Mesenchymal stem cell (in vitro differentiated cells and primary cell): Measurements from ENCODE around the gene PABPN1.
A peak's percentile ranks its signal among the peaks of the same experiment; 100 is the strongest.

Source experiments
- DNase-seq: peaks from one replicate; pipeline ENCODE4 v3.0.0-alpha.2; 2013
- H2AFZ ChIP-seq: one replicate; pipeline ENCODE4 v1.6.1; 2013; ENCODE audit warnings: low read depth, mild to moderate bottlenecking, control low read depth, inconsistent platforms, low read length, moderate library complexity
- H2AK5ac ChIP-seq: 2 replicates; pipeline ENCODE4 v1.6.1; 2013; ENCODE audit warnings: low read length, moderate library complexity, mild to moderate bottlenecking, inconsistent platforms; ENCODE audit not compliant: severe bottlenecking
- H2BK120ac ChIP-seq: one replicate; pipeline ENCODE4 v1.6.1; 2013; ENCODE audit warnings: low read depth, mild to moderate bottlenecking, inconsistent platforms, low read length, moderate library complexity
- H2BK12ac ChIP-seq, 2 experiments: one replicate each; pipeline ENCODE4 v1.6.1; 2013; ENCODE audit warnings: inconsistent platforms in 2 of 2, low read length in 2 of 2, mild to moderate bottlenecking in 2 of 2, moderate library complexity in 2 of 2, control low read depth in 1 of 2
- H2BK15ac ChIP-seq: one replicate; pipeline ENCODE4 v1.6.1; 2013; ENCODE audit warnings: mild to moderate bottlenecking, low read depth, inconsistent platforms; ENCODE audit not compliant: poor library complexity, severe bottlenecking
- H2BK5ac ChIP-seq: 2 replicates; pipeline ENCODE4 v1.6.1; 2013; ENCODE audit warnings: low read depth, mild to moderate bottlenecking, low read length, control low read depth, inconsistent platforms; ENCODE audit not compliant: poor library complexity, severe bottlenecking
- H3K14ac ChIP-seq, 2 experiments: one replicate each; pipeline ENCODE4 v1.6.1; 2013; ENCODE audit warnings: inconsistent platforms in 2 of 2, low read length in 2 of 2, control low read depth in 1 of 2, mild to moderate bottlenecking in 1 of 2, moderate library complexity in 1 of 2
- H3K18ac ChIP-seq, 2 experiments: one replicate each; pipeline ENCODE4 v1.6.1; 2013; ENCODE audit warnings: inconsistent platforms in 2 of 2, low read length in 2 of 2, control low read depth in 1 of 2, low read depth in 1 of 2, mild to moderate bottlenecking in 1 of 2
- H3K23ac ChIP-seq, 2 experiments: one replicate each; pipeline ENCODE4 v1.6.1; 2013; ENCODE audit warnings: inconsistent platforms in 2 of 2, low read length in 2 of 2, mild to moderate bottlenecking in 2 of 2, moderate library complexity in 2 of 2, control low read depth in 1 of 2
- H3K27ac ChIP-seq: 2 replicates; pipeline ENCODE4 v1.5.1; 2013; ENCODE audit warnings: mild to moderate bottlenecking, moderate library complexity, low read length, control low read depth, inconsistent platforms; ENCODE audit not compliant: poor library complexity, severe bottlenecking
- H3K27me3 ChIP-seq, 2 experiments: 2 replicates each; pipeline versions ENCODE4 v1.6.1 to v1.7.0; 2013; ENCODE audit warnings: low read length in 2 of 2, mild to moderate bottlenecking in 2 of 2, moderate library complexity in 2 of 2, control low read depth in 1 of 2, inconsistent platforms in 1 of 2; ENCODE audit not compliant: control insufficient read depth in 1 of 2, insufficient read depth in 1 of 2
- H3K36me3 ChIP-seq, 2 experiments: 2 replicates each; pipeline versions ENCODE4 v1.6.1 to v1.7.0; 2013; ENCODE audit warnings: low read length in 2 of 2, control low read depth in 1 of 2, inconsistent platforms in 1 of 2, low read depth in 1 of 2, mild to moderate bottlenecking in 1 of 2; ENCODE audit not compliant: insufficient read depth in 2 of 2, control insufficient read depth in 1 of 2
- H3K4ac ChIP-seq, 2 experiments: one replicate each; pipeline ENCODE4 v1.6.1; 2013; ENCODE audit warnings: inconsistent platforms in 2 of 2, low read length in 2 of 2, mild to moderate bottlenecking in 2 of 2, moderate library complexity in 2 of 2, control low read depth in 1 of 2, low read depth in 1 of 2
- H3K4me1 ChIP-seq: 2 replicates; pipeline ENCODE4 v1.6.1; 2013; ENCODE audit warnings: low read depth, low read length, control low read depth; ENCODE audit not compliant: control insufficient read depth, insufficient read depth
- H3K4me2 ChIP-seq: 2 replicates; pipeline ENCODE4 v1.6.1; 2013; ENCODE audit warnings: low read length, mild to moderate bottlenecking, inconsistent platforms; ENCODE audit not compliant: poor library complexity, severe bottlenecking
- H3K4me3 ChIP-seq, 2 experiments: 2 replicates each; pipeline versions ENCODE4 v1.5.1 to v1.7.0; 2013; ENCODE audit warnings: low read length in 2 of 2, mild to moderate bottlenecking in 2 of 2, control low read depth in 1 of 2, low read depth in 1 of 2; ENCODE audit not compliant: insufficient read depth in 1 of 2
- H3K79me1 ChIP-seq: replicated peaks from 2 replicates; pipeline ENCODE4 v1.6.1; 2013; ENCODE audit warnings: mild to moderate bottlenecking, control low read depth, low read length, inconsistent platforms; ENCODE audit not compliant: poor library complexity, severe bottlenecking
- H3K9ac ChIP-seq: 2 replicates; pipeline ENCODE4 v1.7.0; 2013; ENCODE audit warnings: mild to moderate bottlenecking, low read length, moderate library complexity
- H3K9me3 ChIP-seq: 2 replicates; pipeline ENCODE4 v1.7.0; 2013; ENCODE audit warnings: mild to moderate bottlenecking, low read length; ENCODE audit not compliant: control insufficient read depth
- H4K8ac ChIP-seq: one replicate; pipeline ENCODE4 v1.6.1; 2013; ENCODE audit warnings: inconsistent platforms, mild to moderate bottlenecking, low read length, moderate library complexity
- H4K91ac ChIP-seq: one replicate; pipeline ENCODE4 v1.6.1; 2013; ENCODE audit warnings: mild to moderate bottlenecking, low read length, inconsistent platforms
- WGBS: methylation state at CpG from one replicate; pipeline ENCODE4 v1.1.7; 2013; ENCODE audit warnings: mixed read lengths; 5-methylcytosine and 5-hydroxymethylcytosine counted together

The PABPN1 gene

DNA sequence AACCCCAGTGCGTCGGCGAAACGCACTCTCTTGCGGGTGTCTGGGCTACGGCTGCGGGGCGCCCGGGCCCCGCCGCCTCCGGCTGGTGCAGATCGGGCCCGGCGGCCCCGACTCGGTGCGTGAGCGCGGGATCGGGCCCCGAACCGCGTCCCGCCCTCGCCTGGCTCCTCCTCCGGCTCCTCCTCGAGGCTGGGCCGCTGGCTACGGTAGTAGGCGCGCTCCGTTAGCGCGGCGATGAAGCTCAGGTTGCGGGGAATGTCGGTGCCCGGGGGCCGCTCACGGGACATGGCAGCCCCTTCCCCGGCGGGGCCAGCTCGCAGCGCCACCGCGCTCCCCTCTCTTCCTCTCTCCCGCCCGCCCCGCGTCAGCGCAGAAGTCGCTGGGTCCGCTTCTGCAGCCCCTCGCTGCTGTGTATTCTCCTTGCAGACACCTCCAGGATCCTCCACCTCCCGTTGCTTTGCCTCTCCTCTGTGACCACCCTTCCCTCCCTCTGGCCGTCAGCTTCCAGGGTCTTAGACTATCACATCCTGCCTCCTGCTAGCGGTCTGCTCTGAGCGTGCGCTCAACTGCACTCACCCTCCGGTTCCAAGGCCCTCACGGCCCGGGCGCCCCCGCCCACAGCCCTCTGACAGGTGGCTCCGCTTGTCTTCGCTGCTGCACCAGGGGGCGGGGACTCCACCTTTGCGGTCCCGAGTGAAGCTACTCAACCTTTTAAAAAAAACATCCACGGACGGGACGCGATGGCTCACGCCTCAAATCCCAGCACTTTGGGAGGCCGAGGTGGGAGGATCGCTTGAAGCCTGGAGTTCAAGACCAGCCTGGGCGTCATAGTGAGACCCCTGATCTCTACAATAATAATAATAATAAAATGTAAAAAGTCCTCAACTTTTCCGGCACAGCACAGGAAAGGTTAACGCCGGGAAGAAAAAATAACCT is 18.7 kb upstream of the PABPN1 start, which contains the start of gene PPP1R3E:
PPP1R3E (minus strand) TSS at position 570 of the 936 bp plus-strand sequence; CDS start at position 287, 283 bp downstream.
- Histone ChIP-seq H3K27ac (peak within 1 kb of the TSS; percentile 75), H2BK12ac (peak within 1 kb of the TSS; percentile 27 to 73), H3K79me1 (peaks cover 9% of the 10 kb centered on the region), H3K4me3 (peak within 1 kb of the TSS; percentile 68 to 87), H3K9me3 (no peaks in the 10 kb centered on the region), H2AFZ (peak within 1 kb of the TSS; percentile 72), H3K14ac (peak within 1 kb of the TSS in 1 of 2 experiments; percentile 50), H2AK5ac (no peak within 1 kb of the TSS), H4K91ac (peak within 1 kb of the TSS; percentile 94), H3K23ac (peak within 1 kb of the TSS in 1 of 2 experiments; percentile 20), H3K4me1 (peaks cover 12% of the 10 kb centered on the region), H3K27me3 (no peaks in the 10 kb centered on the region), H4K8ac (peak within 1 kb of the TSS; percentile 94), H2BK15ac (peak within 1 kb of the TSS; percentile 95), H3K36me3 (peaks cover 4% of the 10 kb centered on the region in 2 experiments), H3K18ac (peak within 1 kb of the TSS; percentile 83 to 98), H3K9ac (peak within 1 kb of the TSS; percentile 89), H3K4ac (peak within 1 kb of the TSS; percentile 64 to 98), H2BK5ac (no peak within 1 kb of the TSS), H2BK120ac (peak within 1 kb of the TSS; percentile 93), H3K4me2 (peak within 1 kb of the TSS; percentile 99)
- 3% methylated on average over 73 of the region's 81 CpGs for WGBS
- peak; percentile 75 for DNase-seq

DNA sequence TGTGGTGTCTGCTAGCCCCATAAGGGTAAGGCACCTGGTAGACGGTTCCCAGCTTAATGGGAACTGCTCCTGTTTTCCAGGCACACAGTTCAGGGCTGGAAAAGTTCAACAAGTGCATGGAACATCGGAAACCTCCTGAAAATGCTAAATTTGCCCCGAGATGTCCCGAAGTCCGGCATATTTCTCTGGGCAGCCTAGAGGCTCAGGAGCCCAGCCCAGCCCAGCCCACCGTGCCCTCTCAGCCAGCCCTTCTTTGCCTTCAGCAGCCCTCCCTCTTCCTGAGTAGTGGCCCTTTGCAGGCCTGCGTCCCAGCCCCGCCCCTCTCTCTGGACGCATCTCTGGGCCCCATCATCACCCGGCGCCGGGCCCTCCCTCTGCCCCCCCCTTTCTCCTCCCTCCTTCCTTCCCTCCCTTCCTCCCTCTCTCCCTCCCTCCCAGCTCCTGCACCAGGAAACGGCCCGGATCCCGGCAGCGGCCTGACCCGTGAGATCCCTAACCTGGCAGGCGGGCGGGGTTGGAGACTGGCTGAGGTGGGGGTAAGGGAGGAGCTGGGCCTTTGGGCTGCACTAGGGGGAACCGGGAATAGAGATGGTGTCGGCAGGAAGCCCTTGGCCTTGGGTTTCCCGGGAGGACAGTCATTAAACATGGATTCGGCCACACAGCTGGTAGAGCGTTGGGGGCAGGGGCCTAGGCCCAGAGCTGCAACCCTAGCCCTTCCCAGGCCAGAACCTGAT is 14.7 kb upstream of the PABPN1 start, which contains the start of gene BCL2L2:
BCL2L2 (plus strand) TSS at position 422 of the 734 bp plus-strand sequence. CDS start 935 bp downstream, outside the sequence.
- Histone ChIP-seq H3K4me2 (peak within 1 kb of the TSS; percentile 88), H3K27ac (peak within 1 kb of the TSS; percentile 90), H2BK120ac (peak within 1 kb of the TSS; percentile 37), H2AFZ (peak within 1 kb of the TSS; percentile 67), H4K8ac (peak within 1 kb of the TSS; percentile 77), H3K14ac (peak within 1 kb of the TSS in 1 of 2 experiments; percentile 61), H2BK12ac (peak within 1 kb of the TSS; percentile 43 to 45), H3K79me1 (peaks cover 11% of the 10 kb centered on the region), H3K18ac (peak within 1 kb of the TSS; percentile 34 to 75), H3K36me3 (peaks cover 36 to 37% of the 10 kb centered on the region in 2 experiments), H3K9me3 (no peaks in the 10 kb centered on the region), H3K27me3 (no peaks in the 10 kb centered on the region), H3K9ac (peak within 1 kb of the TSS; percentile 91), H2BK15ac (peak within 1 kb of the TSS; percentile 37), H3K4me3 (peak within 1 kb of the TSS; percentile 67 to 86), H3K23ac (peak within 1 kb of the TSS in 1 of 2 experiments; percentile 64), H4K91ac (peak within 1 kb of the TSS; percentile 81), H2BK5ac (peak within 1 kb of the TSS; percentile 33), H2AK5ac (peak within 1 kb of the TSS; percentile 73), H3K4ac (peak within 1 kb of the TSS; percentile 80 to 99), H3K4me1 (peaks cover 38% of the 10 kb centered on the region)
- DNase-seq: peak; percentile 95
- WGBS: under 1% methylated on average over 21 of the region's 24 CpGs

DNA sequence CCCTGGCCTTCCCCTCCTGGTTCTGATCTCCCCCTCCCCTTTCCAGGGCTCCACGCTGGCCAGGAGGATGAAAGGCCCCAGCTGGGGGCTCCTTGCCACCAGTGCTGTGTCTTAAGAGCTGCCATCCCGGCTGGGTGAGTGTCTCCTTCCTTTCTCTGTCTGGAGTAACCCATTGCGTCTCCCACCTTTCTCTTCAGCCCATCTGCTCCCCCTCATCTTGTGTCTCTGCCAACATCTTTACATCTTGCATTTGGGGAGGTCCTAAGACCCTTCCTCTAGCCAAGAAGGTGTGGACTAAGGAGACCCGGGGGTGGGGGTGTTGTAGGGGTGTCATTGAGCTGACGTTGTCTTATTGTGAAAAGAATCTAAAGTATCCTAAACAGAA is 14.1 kb upstream of the PABPN1 start:
- Histone ChIP-seq H3K23ac (no peak overlapping the region), H3K4ac (peak overlapping the region; percentile 80 to 99), H4K91ac (peak overlapping the region; percentile 81), H3K4me2 (peak overlapping the region; percentile 88), H2BK120ac (peak overlapping the region; percentile 37), H2BK15ac (peak overlapping the region; percentile 19), H3K18ac (peak overlapping the region; percentile 23 to 75), H3K14ac (peak overlapping the region in 1 of 2 experiments; percentile 61), H2BK12ac (peak overlapping the region in 1 of 2 experiments; percentile 45), H3K4me3 (peak overlapping the region; percentile 67 to 86), H3K9ac (peak overlapping the region; percentile 91), H2BK5ac (peak overlapping the region; percentile 33), H2AK5ac (peak overlapping the region; percentile 73), H3K79me1 (peaks cover 14% of the 10 kb centered on the region), H3K36me3 (peaks cover 38 to 41% of the 10 kb centered on the region in 2 experiments), H3K27ac (peak overlapping the region; percentile 75), H2AFZ (peak overlapping the region; percentile 67), H4K8ac (peak overlapping the region; percentile 77), H3K4me1 (peaks cover 35% of the 10 kb centered on the region), H3K9me3 (no peaks in the 10 kb centered on the region), H3K27me3 (no peaks in the 10 kb centered on the region)
- DNase-seq: no peak
- WGBS: 0% methylated on average over 2 of the region's 5 CpGs
